Astrocyte (in vitro differentiated cells and primary cell): Measurements from ENCODE around the gene NCAM1. TPM values are rescaled to one million over a fixed set of nuclear protein-coding genes. Genes with fewer than 3 reads are reported as not detected.
A peak's percentile ranks its signal among the peaks of the same experiment; 100 is the strongest.

ENCODE experiments used
- DNase-seq: peaks from one replicate; pipeline ENCODE4 v3.0.0-alpha.2; 2010; ENCODE audit warnings: low read depth
- FAIRE-seq: peaks from 2 replicates; lab custom pipeline; 2011; peaks lifted over from hg19 to GRCh38; lab: Jason Lieb, UNC
- H2AFZ ChIP-seq: 2 replicates; pipeline ENCODE4 v1.6.0; 2012; ENCODE audit warnings: low read depth, low read length, inconsistent platforms
- H3K27ac ChIP-seq: 2 replicates; pipeline ENCODE4 v1.5.1; 2011; ENCODE audit warnings: low read depth, low read length, inconsistent platforms
- H3K27me3 ChIP-seq: 2 replicates; pipeline ENCODE4 v1.6.0; 2011; ENCODE audit warnings: low read length, inconsistent platforms; ENCODE audit not compliant: insufficient read depth
- H3K36me3 ChIP-seq: 2 replicates; pipeline ENCODE4 v1.5.1; 2011; ENCODE audit warnings: low read length, inconsistent platforms; ENCODE audit not compliant: insufficient read depth
- H3K4me1 ChIP-seq: 2 replicates; pipeline ENCODE4 v1.5.1; 2011; ENCODE audit warnings: low read length, inconsistent platforms; ENCODE audit not compliant: insufficient read depth
- H3K4me2 ChIP-seq: 2 replicates; pipeline ENCODE4 v1.6.0; 2012; ENCODE audit warnings: low read length, inconsistent platforms
- H3K4me3 ChIP-seq: 2 replicates; pipeline ENCODE4 v1.5.1; 2011; ENCODE audit warnings: low read depth, mild to moderate bottlenecking, low read length, inconsistent platforms; ENCODE audit not compliant: insufficient read depth
- H3K79me2 ChIP-seq: 2 replicates; pipeline ENCODE4 v1.6.0; 2012; ENCODE audit warnings: mild to moderate bottlenecking, low read length, inconsistent platforms; ENCODE audit not compliant: insufficient read depth
- H3K9ac ChIP-seq: 2 replicates; pipeline ENCODE4 v1.6.0; 2012; ENCODE audit warnings: mild to moderate bottlenecking, low read length, inconsistent platforms
- H3K9me3 ChIP-seq: 2 replicates; pipeline ENCODE4 v1.5.1; 2012; ENCODE audit warnings: low read depth, mild to moderate bottlenecking, low read length, inconsistent platforms; ENCODE audit not compliant: insufficient read depth
- H4K20me1 ChIP-seq: 2 replicates; pipeline ENCODE4 v1.6.0; 2012; ENCODE audit warnings: low read length, inconsistent platforms; ENCODE audit not compliant: insufficient read depth
- H3K27ac Mint-ChIP-seq: one replicate; pipeline ENCODE4 v1.8.0; 2021; ENCODE audit warnings: mild to moderate bottlenecking, mixed read lengths; ENCODE audit not compliant: unreplicated experiment
- H3K27me3 Mint-ChIP-seq: one replicate; pipeline ENCODE4 v1.8.0; 2021; ENCODE audit warnings: low read depth, mixed read lengths; ENCODE audit not compliant: unreplicated experiment
- H3K36me3 Mint-ChIP-seq: one replicate; pipeline ENCODE4 v1.8.0; 2021; ENCODE audit warnings: low read depth, mixed read lengths; ENCODE audit not compliant: unreplicated experiment
- H3K4me1 Mint-ChIP-seq: one replicate; pipeline ENCODE4 v1.8.0; 2021; ENCODE audit warnings: low read depth, mixed read lengths; ENCODE audit not compliant: unreplicated experiment
- H3K4me3 Mint-ChIP-seq: one replicate; pipeline ENCODE4 v1.8.0; 2021; ENCODE audit warnings: mild to moderate bottlenecking, moderate library complexity, mixed read lengths; ENCODE audit not compliant: unreplicated experiment
- H3K9me3 Mint-ChIP-seq: one replicate; pipeline ENCODE4 v1.8.0; 2021; ENCODE audit warnings: mild to moderate bottlenecking, mixed read lengths; ENCODE audit not compliant: unreplicated experiment
- EZH2 ChIP-seq: IDR thresholded peaks from 2 replicates; pipeline ENCODE4 v1.6.1; 2012; ENCODE audit warnings: mild to moderate bottlenecking, low read length, inconsistent platforms; ENCODE audit not compliant: insufficient read depth
- total RNA-seq: library from RNA; stranded (reverse); gene quantifications from 2 replicates; pipeline ENCODE4 v1.2.1, GENCODE V29; 2021
- TF ChIP-seq, protein P1 (sequence below): IDR thresholded peaks from 2 replicates; pipeline ENCODE4 v1.5.1; 2011; ENCODE audit warnings: low read depth, mild to moderate bottlenecking, inconsistent platforms, low read length, moderate library complexity; ENCODE audit not compliant: insufficient read depth

Gene NCAM1
- total RNA-seq, 1 donor from 2014 or later, result 17.4 TPM

- Mint-ChIP-seq H3K27ac (no peak overlapping the region), H3K36me3 (no peaks in the 10 kb centered on the region), H3K9me3 (no peaks in the 10 kb centered on the region), H3K4me3 (no peak overlapping the region), H3K27me3 (peaks cover 5% of the 10 kb centered on the region), H3K4me1 (peaks cover 37% of the 10 kb centered on the region)
- Histone ChIP-seq H3K36me3 (no peaks in the 10 kb centered on the region), H3K4me3 (no peak overlapping the region), H3K27ac (no peak overlapping the region), H4K20me1 (no peaks in the 10 kb centered on the region), H3K4me1 (peaks cover 20% of the 10 kb centered on the region), H3K4me2 (no peak overlapping the region), H3K27me3 (no peaks in the 10 kb centered on the region), H2AFZ (no peak overlapping the region), H3K9ac (no peak overlapping the region), H3K9me3 (no peaks in the 10 kb centered on the region), H3K79me2 (no peaks in the 10 kb centered on the region)
- DNase-seq, result no peak
- TF ChIP-seq, protein P1, sequence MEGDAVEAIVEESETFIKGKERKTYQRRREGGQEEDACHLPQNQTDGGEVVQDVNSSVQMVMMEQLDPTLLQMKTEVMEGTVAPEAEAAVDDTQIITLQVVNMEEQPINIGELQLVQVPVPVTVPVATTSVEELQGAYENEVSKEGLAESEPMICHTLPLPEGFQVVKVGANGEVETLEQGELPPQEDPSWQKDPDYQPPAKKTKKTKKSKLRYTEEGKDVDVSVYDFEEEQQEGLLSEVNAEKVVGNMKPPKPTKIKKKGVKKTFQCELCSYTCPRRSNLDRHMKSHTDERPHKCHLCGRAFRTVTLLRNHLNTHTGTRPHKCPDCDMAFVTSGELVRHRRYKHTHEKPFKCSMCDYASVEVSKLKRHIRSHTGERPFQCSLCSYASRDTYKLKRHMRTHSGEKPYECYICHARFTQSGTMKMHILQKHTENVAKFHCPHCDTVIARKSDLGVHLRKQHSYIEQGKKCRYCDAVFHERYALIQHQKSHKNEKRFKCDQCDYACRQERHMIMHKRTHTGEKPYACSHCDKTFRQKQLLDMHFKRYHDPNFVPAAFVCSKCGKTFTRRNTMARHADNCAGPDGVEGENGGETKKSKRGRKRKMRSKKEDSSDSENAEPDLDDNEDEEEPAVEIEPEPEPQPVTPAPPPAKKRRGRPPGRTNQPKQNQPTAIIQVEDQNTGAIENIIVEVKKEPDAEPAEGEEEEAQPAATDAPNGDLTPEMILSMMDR, result no peak
- TF ChIP-seq EZH2, result no peak
- FAIRE-seq, result no peak
These were observed 227.2 kb downstream of the NCAM1 start for GRCh38 chr11:113188371-113188834.

DNA sequence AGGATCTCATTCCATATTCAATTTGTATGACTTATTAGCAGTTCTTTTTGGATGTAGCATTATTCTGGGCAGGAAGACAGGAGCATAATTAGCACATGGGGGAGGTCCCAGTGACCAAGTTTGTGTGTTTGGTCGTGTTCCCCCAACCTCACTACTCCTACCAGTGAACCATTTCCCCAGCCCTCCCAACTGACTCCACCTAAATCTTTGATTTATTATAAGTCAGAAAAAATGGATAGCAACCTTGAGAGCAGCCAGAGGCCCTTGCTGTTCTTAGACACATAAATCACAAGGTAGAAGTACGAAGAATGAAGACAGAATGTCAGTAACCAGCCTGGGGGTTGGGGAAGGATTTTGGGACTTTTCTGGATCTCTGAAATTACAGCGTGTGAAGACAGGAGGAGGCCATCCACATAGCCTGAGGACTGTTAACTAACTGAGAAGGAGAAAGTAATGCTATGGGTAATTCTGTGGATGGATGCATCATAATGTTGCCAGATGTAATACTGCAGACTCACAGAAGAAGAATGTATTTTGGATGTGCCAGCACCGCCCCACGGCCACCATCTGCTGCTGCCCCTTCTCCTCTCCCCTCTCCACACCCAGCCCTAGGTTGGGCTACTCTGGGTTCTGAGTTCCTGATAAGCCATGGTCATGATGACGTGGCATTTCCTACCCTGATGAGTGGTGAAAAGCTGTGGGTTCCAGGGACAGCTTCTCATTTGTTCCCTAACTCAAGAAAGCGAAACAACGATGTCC lies 228.9 kb downstream of the NCAM1 start:
- Mint-ChIP-seq H3K27me3 (peaks cover 5% of the 10 kb centered on the region), H3K27ac (peak overlapping the region; percentile 79), H3K4me1 (peaks cover 28% of the 10 kb centered on the region), H3K4me3 (no peak overlapping the region), H3K36me3 (no peaks in the 10 kb centered on the region), H3K9me3 (no peaks in the 10 kb centered on the region)
- Histone ChIP-seq H3K4me3 (peak overlapping the region; percentile 22), H3K27me3 (no peaks in the 10 kb centered on the region), H3K9ac (peak overlapping the region; percentile 56), H3K9me3 (no peaks in the 10 kb centered on the region), H3K79me2 (no peaks in the 10 kb centered on the region), H3K4me1 (peaks cover 15% of the 10 kb centered on the region), H4K20me1 (no peaks in the 10 kb centered on the region), H3K27ac (peak overlapping the region; percentile 85), H2AFZ (peak overlapping the region; percentile 42), H3K4me2 (peak overlapping the region; percentile 64), H3K36me3 (no peaks in the 10 kb centered on the region)
- peak; percentile 95 for DNase-seq
- FAIRE-seq, result peak; percentile 80
- TF ChIP-seq, protein P1, result no peak
- no peak for TF ChIP-seq EZH2
